HUES6 (cell line): ENCODE results near the gene SLC17A1.

Experiments
- H3K27ac ChIP-seq: 2 replicates; pipeline ENCODE4 v1.7.0; 2013; ENCODE audit warnings: low read depth, mild to moderate bottlenecking, low read length, inconsistent platforms
- H3K27me3 ChIP-seq: 2 replicates; pipeline ENCODE4 v1.6.1; 2013; ENCODE audit warnings: low read length; ENCODE audit not compliant: control insufficient read depth, insufficient read depth
- H3K36me3 ChIP-seq: 2 replicates; pipeline ENCODE4 v1.6.1; 2013; ENCODE audit warnings: low read length; ENCODE audit not compliant: control insufficient read depth, insufficient read depth
- H3K4me1 ChIP-seq: 2 replicates; pipeline ENCODE4 v1.6.1; 2013; ENCODE audit warnings: low read length; ENCODE audit not compliant: control insufficient read depth, insufficient read depth
- H3K4me3 ChIP-seq: 2 replicates; pipeline ENCODE4 v1.5.1; 2013; ENCODE audit warnings: low read depth, low read length
- H3K9ac ChIP-seq: one replicate; pipeline ENCODE4 v1.6.1; 2013; ENCODE audit warnings: mild to moderate bottlenecking, low read length
- H3K9me3 ChIP-seq: 2 replicates; pipeline ENCODE4 v1.6.1; 2013; ENCODE audit warnings: low read depth, low read length; ENCODE audit not compliant: control insufficient read depth, insufficient read depth

SLC17A1 gene

GRCh38 chr6:25866011-25866410, 34.2 kb upstream of the SLC17A1 start:
- H3K9me3 ChIP-seq, result no peaks in the 10 kb centered on the region
- no peak overlapping the region for H3K27ac ChIP-seq
- H3K27me3 ChIP-seq, result no peaks in the 10 kb centered on the region
- no peaks in the 10 kb centered on the region for H3K4me1 ChIP-seq
- H3K36me3 ChIP-seq, result no peaks in the 10 kb centered on the region
- H3K9ac ChIP-seq, result no peak overlapping the region
- no peak overlapping the region for H3K4me3 ChIP-seq

- Histone ChIP-seq H3K4me3 (no peak overlapping the region), H3K27me3 (no peaks in the 10 kb centered on the region), H3K9me3 (no peaks in the 10 kb centered on the region), H3K9ac (no peak overlapping the region), H3K36me3 (no peaks in the 10 kb centered on the region), H3K27ac (no peak overlapping the region), H3K4me1 (no peaks in the 10 kb centered on the region)
These were observed 31.5 kb upstream of the SLC17A1 start for GRCh38 chr6:25863360-25863759.

GRCh38 chr6:25862199-25862598, 30.3 kb upstream of the SLC17A1 start:
- Histone ChIP-seq H3K36me3 (no peaks in the 10 kb centered on the region), H3K9ac (no peak overlapping the region), H3K4me3 (no peak overlapping the region), H3K4me1 (no peaks in the 10 kb centered on the region), H3K9me3 (no peaks in the 10 kb centered on the region), H3K27me3 (no peaks in the 10 kb centered on the region), H3K27ac (no peak overlapping the region)

- H3K4me1 ChIP-seq, result peaks cover 4% of the 10 kb centered on the region; the same call in 1 of the 2 replicates
These were observed 20.9 kb upstream of the SLC17A1 start for GRCh38 chr6:25852756-25853155.

GRCh38 chr6:25851961-25852360, 20.1 kb upstream of the SLC17A1 start:
- Histone ChIP-seq H3K27ac (no peak overlapping the region), H3K9ac (no peak overlapping the region), H3K4me3 (no peak overlapping the region), H3K36me3 (no peaks in the 10 kb centered on the region), H3K4me1 (peaks cover 4% of the 10 kb centered on the region; the same call in 1 of the 2 replicates), H3K27me3 (no peaks in the 10 kb centered on the region), H3K9me3 (no peaks in the 10 kb centered on the region)

More at GRCh38 chr6:25852756-25853155, 20.9 kb upstream of the SLC17A1 start:
- no peak overlapping the region for H3K27ac ChIP-seq
- no peaks in the 10 kb centered on the region for H3K36me3 ChIP-seq
- H3K4me3 ChIP-seq, result no peak overlapping the region
- H3K9ac ChIP-seq, result no peak overlapping the region
- no peaks in the 10 kb centered on the region for H3K9me3 ChIP-seq
- H3K27me3 ChIP-seq, result no peaks in the 10 kb centered on the region

- Histone ChIP-seq H3K4me3 (no peak overlapping the region), H3K9ac (no peak overlapping the region), H3K36me3 (no peaks in the 10 kb centered on the region), H3K4me1 (no peaks in the 10 kb centered on the region), H3K27me3 (no peaks in the 10 kb centered on the region), H3K27ac (no peak overlapping the region), H3K9me3 (no peaks in the 10 kb centered on the region)
These were observed 12.7 kb upstream of the SLC17A1 start for GRCh38 chr6:25844518-25844917.

GRCh38 chr6:25842526-25842925, 10.7 kb upstream of the SLC17A1 start:
- H3K4me1 ChIP-seq, result no peaks in the 10 kb centered on the region

GRCh38 chr6:25835442-25836283, 3.8 kb upstream of the SLC17A1 start:
- Histone ChIP-seq H3K4me1 (no peaks in the 10 kb centered on the region), H3K9ac (no peak overlapping the region), H3K36me3 (no peaks in the 10 kb centered on the region), H3K9me3 (no peaks in the 10 kb centered on the region), H3K27me3 (no peaks in the 10 kb centered on the region), H3K27ac (no peak overlapping the region), H3K4me3 (no peak overlapping the region)

More at GRCh38 chr6:25842526-25842925, 10.7 kb upstream of the SLC17A1 start:
- no peak overlapping the region for H3K9ac ChIP-seq
- H3K9me3 ChIP-seq, result no peaks in the 10 kb centered on the region
- no peaks in the 10 kb centered on the region for H3K27me3 ChIP-seq
- H3K36me3 ChIP-seq, result no peaks in the 10 kb centered on the region
- H3K4me3 ChIP-seq, result no peak overlapping the region
- H3K27ac ChIP-seq, result no peak overlapping the region

- Histone ChIP-seq H3K9me3 (no peaks in the 10 kb centered on the region), H3K36me3 (no peaks in the 10 kb centered on the region), H3K4me3 (no peak overlapping the region), H3K4me1 (no peaks in the 10 kb centered on the region), H3K27me3 (no peaks in the 10 kb centered on the region), H3K27ac (no peak overlapping the region), H3K9ac (no peak overlapping the region)
These were observed 3.1 kb upstream of the SLC17A1 start for GRCh38 chr6:25834950-25835349.

GRCh38 chr6:25833136-25833535, 1.3 kb upstream of the SLC17A1 start:
- Histone ChIP-seq H3K4me3 (no peak overlapping the region), H3K9ac (no peak overlapping the region), H3K27ac (no peak overlapping the region), H3K4me1 (no peaks in the 10 kb centered on the region), H3K27me3 (no peaks in the 10 kb centered on the region), H3K9me3 (no peaks in the 10 kb centered on the region), H3K36me3 (no peaks in the 10 kb centered on the region)

GRCh38 chr6:25832670-25833069, 818 bp upstream of the SLC17A1 start:
- no peak overlapping the region for H3K27ac ChIP-seq
- H3K9ac ChIP-seq, result no peak overlapping the region
- no peaks in the 10 kb centered on the region for H3K36me3 ChIP-seq
- H3K9me3 ChIP-seq, result no peaks in the 10 kb centered on the region
- H3K27me3 ChIP-seq, result no peaks in the 10 kb centered on the region
- H3K4me1 ChIP-seq, result no peaks in the 10 kb centered on the region
- H3K4me3 ChIP-seq, result no peak overlapping the region
